ENCODE data around the gene QRICH2. TPM values are rescaled to one million over a fixed set of nuclear protein-coding genes. Genes with fewer than 3 reads are reported as not detected.
A peak's percentile ranks its signal among the peaks of the same experiment; 100 is the strongest.
"Not testable (repeated sequence)": the region's sequence is repeated elsewhere in the genome, so short reads cannot be mapped to it uniquely, and the experiment has no call there.

Gene QRICH2
- total RNA-seq, result 1.3 TPM
- long read RNA-seq, partial matches to known transcripts, result 0 of 1 reads
- long read RNA-seq, other reads (novel, unspliced or antisense), result 1 of 1 reads

- DNase-seq (ENCODE audit: low spot score), result no peak
These were observed at the start of gene QRICH2 for GRCh38 chr17:76307966-76308338. QRICH2 (minus strand) TSS chr17:76308276; CDS start chr17:76307998, 278 bp downstream.

GRCh38 chr17:76357597-76358158, 49.6 kb upstream of the QRICH2 start:
- DNase-seq (ENCODE audit: low spot score), result no peak

GRCh38 chr17:76356803-76357456, 48.9 kb upstream of the QRICH2 start:
- DNase-seq (ENCODE audit: low spot score), result no peak

- DNase-seq (ENCODE audit: low spot score), result no peak
These were observed 46.8 kb upstream of the QRICH2 start for GRCh38 chr17:76354747-76355310.

- DNase-seq (ENCODE audit: low spot score), result no peak
These were observed 46.2 kb upstream of the QRICH2 start for GRCh38 chr17:76354317-76354729.

GRCh38 chr17:76353599-76354316, 45.7 kb upstream of the QRICH2 start, which contains the start of gene PRPSAP1:
PRPSAP1 (minus strand) TSS chr17:76353916; CDS start chr17:76353703, 213 bp downstream.
- peak; percentile 95 for DNase-seq (ENCODE audit: low spot score)

GRCh38 chr17:76353004-76353598, 45.0 kb upstream of the QRICH2 start:
- no peak for DNase-seq (ENCODE audit: low spot score)

GRCh38 chr17:76351526-76352071, 43.5 kb upstream of the QRICH2 start:
- no peak for DNase-seq (ENCODE audit: low spot score)

- DNase-seq (ENCODE audit: low spot score), result no peak
These were observed 42.4 kb upstream of the QRICH2 start for GRCh38 chr17:76350463-76350862.

- not testable (repeated sequence) for DNase-seq (ENCODE audit: low spot score)
These were observed 38.9 kb upstream of the QRICH2 start for GRCh38 chr17:76346936-76347335.

- no peak for DNase-seq (ENCODE audit: low spot score)
These were observed 37.4 kb upstream of the QRICH2 start for GRCh38 chr17:76345377-76345974.

GRCh38 chr17:76343106-76343505, 35.0 kb upstream of the QRICH2 start:
- DNase-seq (ENCODE audit: low spot score), result no peak

GRCh38 chr17:76341301-76341700, 33.2 kb upstream of the QRICH2 start:
- no peak for DNase-seq (ENCODE audit: low spot score)

- no peak for DNase-seq (ENCODE audit: low spot score)
These were observed 29.3 kb upstream of the QRICH2 start for GRCh38 chr17:76337413-76337777.

- no peak for DNase-seq (ENCODE audit: low spot score)
These were observed 28.8 kb upstream of the QRICH2 start for GRCh38 chr17:76336756-76337412.

GRCh38 chr17:76335716-76336381, 27.8 kb upstream of the QRICH2 start:
- peak; percentile 71 for DNase-seq (ENCODE audit: low spot score)

GRCh38 chr17:76333673-76334505, 25.8 kb upstream of the QRICH2 start:
- DNase-seq (ENCODE audit: low spot score), result peak; percentile 55

- no peak for DNase-seq (ENCODE audit: low spot score)
These were observed 23.0 kb upstream of the QRICH2 start for GRCh38 chr17:76331083-76331482.

- peak; percentile 47 for DNase-seq (ENCODE audit: low spot score)
These were observed 21.6 kb upstream of the QRICH2 start for GRCh38 chr17:76329664-76330063.

All from mesenteric fat pad (tissue), 1 donor.